Choroid plexus epithelial cell (primary cell): ENCODE data around the gene KRTAP5-5.
"Not testable (repeated sequence)": the region's sequence is repeated elsewhere in the genome, so short reads cannot be mapped to it uniquely, and the experiment has no call there.

Experiments used
- DNase-seq: peaks from one replicate; pipeline ENCODE4 v3.0.0-alpha.2; 2010; ENCODE audit warnings: low read depth
- H3K4me3 ChIP-seq: 2 replicates; pipeline ENCODE4 v1.5.1; 2011; ENCODE audit warnings: low read depth, mild to moderate bottlenecking, control low read depth, low read length, moderate library complexity
- TF ChIP-seq, protein P1 (sequence below): conservative IDR thresholded peaks from 2 replicates; pipeline ENCODE4 v1.5.1; 2011; ENCODE audit warnings: low read depth, mild to moderate bottlenecking, control low read depth, inconsistent platforms, low read length, moderate library complexity

Gene KRTAP5-5

DNA sequence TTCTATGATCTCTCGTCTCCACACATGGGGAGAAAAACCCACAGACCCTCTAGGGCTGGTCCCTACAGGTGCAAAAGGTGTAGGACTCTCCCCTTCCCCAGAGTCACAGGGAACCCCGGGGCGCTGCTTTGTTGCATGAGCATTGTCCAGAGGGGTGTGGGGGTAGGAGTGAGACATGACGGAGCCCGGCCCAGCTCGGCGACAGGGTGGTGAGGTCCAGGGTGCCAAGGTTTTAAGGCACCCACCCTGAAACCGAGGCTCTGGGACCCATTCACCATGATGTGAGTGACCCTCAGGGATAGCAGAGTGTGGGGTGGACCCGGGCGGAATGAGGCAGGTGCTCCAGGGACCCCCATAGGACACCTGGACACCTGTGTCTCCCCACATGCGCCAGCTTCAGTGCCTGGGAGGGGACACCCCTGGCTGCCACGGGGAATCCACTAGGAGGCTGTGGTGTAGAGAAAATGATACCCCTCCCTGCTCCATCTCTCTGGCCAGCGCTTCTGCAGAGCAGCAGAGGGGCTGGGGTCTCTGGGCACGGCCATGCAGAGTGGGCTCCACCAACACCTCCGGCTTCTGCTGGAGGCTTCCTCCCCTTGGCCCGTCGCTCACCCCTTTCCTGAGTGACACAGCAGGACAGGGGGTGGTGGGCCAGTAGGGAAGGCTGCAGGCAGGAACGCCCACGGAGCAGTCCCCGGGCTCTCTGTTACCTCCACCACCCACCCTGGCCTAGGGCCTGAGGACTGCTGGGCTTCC is 15.2 kb downstream of the KRTAP5-5 start:
- no peak overlapping the region for H3K4me3 ChIP-seq
- DNase-seq: no peak
- TF ChIP-seq, protein P1, sequence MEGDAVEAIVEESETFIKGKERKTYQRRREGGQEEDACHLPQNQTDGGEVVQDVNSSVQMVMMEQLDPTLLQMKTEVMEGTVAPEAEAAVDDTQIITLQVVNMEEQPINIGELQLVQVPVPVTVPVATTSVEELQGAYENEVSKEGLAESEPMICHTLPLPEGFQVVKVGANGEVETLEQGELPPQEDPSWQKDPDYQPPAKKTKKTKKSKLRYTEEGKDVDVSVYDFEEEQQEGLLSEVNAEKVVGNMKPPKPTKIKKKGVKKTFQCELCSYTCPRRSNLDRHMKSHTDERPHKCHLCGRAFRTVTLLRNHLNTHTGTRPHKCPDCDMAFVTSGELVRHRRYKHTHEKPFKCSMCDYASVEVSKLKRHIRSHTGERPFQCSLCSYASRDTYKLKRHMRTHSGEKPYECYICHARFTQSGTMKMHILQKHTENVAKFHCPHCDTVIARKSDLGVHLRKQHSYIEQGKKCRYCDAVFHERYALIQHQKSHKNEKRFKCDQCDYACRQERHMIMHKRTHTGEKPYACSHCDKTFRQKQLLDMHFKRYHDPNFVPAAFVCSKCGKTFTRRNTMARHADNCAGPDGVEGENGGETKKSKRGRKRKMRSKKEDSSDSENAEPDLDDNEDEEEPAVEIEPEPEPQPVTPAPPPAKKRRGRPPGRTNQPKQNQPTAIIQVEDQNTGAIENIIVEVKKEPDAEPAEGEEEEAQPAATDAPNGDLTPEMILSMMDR: no peak

DNA sequence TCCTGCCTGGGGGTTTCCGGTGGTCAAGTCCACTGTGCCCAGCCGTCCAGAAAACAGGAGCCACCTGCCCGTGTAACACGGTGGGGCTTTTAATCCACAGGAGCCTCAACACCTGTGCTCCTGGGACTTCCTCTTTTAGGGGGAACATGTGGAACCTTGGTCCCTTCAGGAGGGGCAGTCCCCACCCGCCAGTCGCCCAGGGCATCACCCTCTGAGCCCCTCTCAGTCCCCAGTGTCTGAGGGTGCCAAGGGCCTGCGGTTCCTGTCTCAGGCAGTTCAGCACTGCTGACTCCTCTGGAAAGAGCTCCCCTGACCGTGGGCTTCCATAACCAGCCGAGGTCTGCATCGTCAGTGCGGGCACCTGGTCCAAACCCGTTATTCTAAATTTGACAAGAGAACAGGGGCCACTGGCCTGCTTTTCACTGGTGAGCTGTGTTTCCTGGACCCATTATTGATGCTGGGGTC is 15.8 kb downstream of the KRTAP5-5 start:
- H3K4me3 ChIP-seq: no peak overlapping the region
- TF ChIP-seq, protein P1: no peak
- no peak for DNase-seq

DNA sequence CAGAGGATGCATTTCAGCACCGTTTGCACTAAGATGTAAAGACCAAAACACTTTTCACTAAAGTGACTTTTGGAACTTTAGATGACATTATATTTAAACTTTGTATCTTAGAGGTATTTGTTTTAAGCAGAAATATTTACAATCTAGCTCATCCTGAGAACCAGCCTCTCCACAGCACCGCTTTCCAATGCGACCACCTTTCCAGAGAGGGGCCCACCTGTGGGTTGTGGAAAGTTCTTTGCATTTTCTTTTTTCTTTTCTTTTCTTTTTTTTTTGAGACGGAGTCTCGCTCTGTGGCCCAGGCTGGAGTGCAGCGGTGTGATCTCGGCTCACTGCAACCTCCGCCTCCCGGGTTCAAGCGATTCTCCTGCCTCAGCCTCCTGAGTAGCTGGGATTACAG is 17.0 kb downstream of the KRTAP5-5 start:
- DNase-seq, H3K4me3 ChIP-seq: not testable (repeated sequence)

GRCh38 chr11:1647901-1648652 is 18.5 kb downstream of the KRTAP5-5 start:
- TF ChIP-seq, protein P1: no peak
- DNase-seq: no peak
- no peak overlapping the region for H3K4me3 ChIP-seq

GRCh38 chr11:1648653-1649420 is 19.3 kb downstream of the KRTAP5-5 start:
- TF ChIP-seq, protein P1: no peak
- no peak for DNase-seq
- no peak overlapping the region for H3K4me3 ChIP-seq

DNA sequence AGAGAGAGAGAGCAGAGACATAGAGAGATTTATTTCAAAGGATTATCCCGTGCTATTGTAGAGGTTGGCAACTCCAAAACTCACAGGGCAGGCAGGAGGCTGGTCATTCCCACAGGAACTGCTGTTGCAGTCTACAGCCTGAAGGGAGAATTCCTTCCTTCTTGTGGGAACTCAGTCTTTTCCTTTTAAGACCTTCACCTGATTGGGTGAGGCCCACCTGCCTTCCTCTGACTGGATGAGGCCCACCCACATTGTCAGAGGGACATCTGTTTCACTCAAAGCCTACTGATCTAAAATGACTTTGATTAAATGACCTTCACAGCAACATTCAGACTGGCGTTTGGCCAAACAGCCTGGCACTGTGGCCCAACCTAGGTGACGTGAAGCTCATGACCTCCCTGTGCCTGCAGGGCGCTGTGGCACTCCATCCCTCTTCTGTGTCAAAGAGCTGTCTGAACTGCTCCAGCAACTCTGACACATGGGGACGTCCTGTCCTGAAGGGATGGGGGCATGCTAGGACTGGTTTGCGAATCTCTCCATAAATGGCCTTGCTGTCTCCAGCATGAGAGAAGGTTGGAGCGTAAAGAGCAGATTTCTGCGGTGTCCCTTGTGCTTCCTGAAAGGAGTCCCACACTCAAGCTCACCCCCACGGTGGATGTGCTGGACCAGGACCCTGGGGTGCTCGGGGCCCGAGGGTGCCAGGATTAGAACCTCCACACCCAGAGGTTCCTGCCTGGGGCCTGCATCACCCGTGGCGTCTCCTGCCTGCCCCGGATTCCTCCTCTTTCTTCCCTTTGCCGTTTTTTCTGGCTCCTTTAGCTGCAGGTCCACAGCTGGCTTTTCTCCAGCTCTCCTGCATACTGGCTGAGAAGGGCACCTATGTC is 20.7 kb downstream of the KRTAP5-5 start:
- no peak for DNase-seq
- TF ChIP-seq, protein P1: no peak
- no peak overlapping the region for H3K4me3 ChIP-seq

- TF ChIP-seq, protein P1: no peak
- DNase-seq: no peak
- no peak overlapping the region for H3K4me3 ChIP-seq
Observed at GRCh38 chr11:1650918-1651262, 21.3 kb downstream of the KRTAP5-5 start.
